NB4 (cell line): ENCODE measurements around the gene MGAT5B.

Experiments
- DNase-seq: peaks from one replicate; pipeline ENCODE4 v3.0.0; 2010; ENCODE audit warnings: low read depth
- H3K4me3 ChIP-seq: one replicate; pipeline ENCODE4 v1.5.1; 2011; ENCODE audit warnings: mild to moderate bottlenecking, low read depth, low read length, moderate library complexity
- CTCF ChIP-seq: IDR thresholded peaks from one replicate; pipeline ENCODE4 v1.5.1; 2012; ENCODE audit warnings: low read depth, low read length
- MYC ChIP-seq: IDR thresholded peaks from 2 replicates; pipeline ENCODE4 v1.6.1; 2011; ENCODE audit warnings: low read depth, low read length
- POLR2A ChIP-seq: IDR thresholded peaks from 2 replicates; pipeline ENCODE4 v1.6.1; 2011; ENCODE audit warnings: mild to moderate bottlenecking; ENCODE audit not compliant: insufficient read length; ENCODE audit errors: extremely low read depth
- TF ChIP-seq, protein P1 (sequence below): IDR thresholded peaks from 2 replicates; pipeline ENCODE4 v1.6.1; 2011; ENCODE audit warnings: low read depth, low read length

Gene MGAT5B

DNA sequence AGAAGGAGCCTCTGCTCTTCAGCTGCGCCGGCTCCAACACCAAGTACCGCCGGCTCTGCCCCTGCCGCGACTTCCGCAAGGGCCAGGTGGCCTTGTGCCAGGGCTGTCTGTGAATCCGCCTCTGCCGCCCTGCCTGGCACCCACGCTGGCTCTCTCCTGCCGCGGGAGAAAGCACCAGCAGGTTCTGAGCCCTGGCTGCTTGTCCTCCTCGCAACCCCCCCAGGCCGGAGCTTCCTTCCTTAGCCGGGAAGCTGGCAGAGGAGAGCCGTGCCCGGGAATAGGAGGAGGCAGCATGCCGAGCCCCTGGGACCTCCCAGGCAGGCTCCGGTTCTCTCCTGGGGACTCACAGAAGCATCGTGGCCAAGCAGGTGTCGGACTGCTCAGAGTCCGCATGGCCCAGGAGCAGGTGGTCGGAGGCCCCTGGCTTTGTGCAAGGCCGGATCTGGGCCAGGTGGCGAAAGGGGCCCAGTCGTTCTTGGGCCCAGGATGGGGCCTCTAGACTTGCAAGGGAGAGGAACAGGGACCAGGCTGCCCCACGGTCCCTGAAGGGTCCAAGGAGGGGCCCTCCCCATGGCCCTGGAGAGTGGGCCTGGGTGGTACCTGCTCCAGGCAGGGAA lies 80.6 kb downstream of the MGAT5B start:
- no peak for TF ChIP-seq POLR2A
- no peak for TF ChIP-seq MYC
- TF ChIP-seq, protein P1, sequence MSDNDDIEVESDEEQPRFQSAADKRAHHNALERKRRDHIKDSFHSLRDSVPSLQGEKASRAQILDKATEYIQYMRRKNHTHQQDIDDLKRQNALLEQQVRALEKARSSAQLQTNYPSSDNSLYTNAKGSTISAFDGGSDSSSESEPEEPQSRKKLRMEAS: no peak
- no peak for TF ChIP-seq CTCF
- DNase-seq: no peak
- H3K4me3 ChIP-seq: no peak overlapping the region

GRCh38 chr17:76949913-76950695 lies 81.9 kb downstream of the MGAT5B start:
- TF ChIP-seq, protein P1: no peak
- TF ChIP-seq CTCF (no peak), POLR2A (no peak), MYC (no peak)
- DNase-seq: no peak
- H3K4me3 ChIP-seq: no peak overlapping the region

- DNase-seq: no peak
- TF ChIP-seq POLR2A (no peak), CTCF (no peak), MYC (no peak)
- TF ChIP-seq, protein P1: no peak
- no peak overlapping the region for H3K4me3 ChIP-seq
Measured at GRCh38 chr17:76951375-76951905, 83.2 kb downstream of the MGAT5B start.

DNA sequence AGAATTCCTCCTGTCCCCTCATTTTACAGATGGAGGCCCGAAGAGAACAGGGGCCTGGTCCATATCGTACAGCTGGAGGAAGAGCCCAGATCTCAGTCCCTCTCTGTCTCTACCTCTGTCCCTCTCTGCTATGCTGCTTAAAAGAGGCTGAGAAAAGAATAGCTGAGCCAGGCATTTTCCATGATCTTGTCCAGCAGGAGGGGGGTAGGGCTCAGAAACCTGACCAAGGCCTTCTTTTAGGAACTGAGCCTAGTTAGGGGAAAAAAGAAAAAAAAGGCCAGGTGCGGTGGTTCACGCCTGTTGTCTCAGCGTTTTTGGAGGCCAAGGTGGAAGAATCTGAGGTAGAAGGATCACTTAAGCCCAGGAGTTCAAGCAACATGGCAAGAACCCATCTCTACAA lies 84.2 kb downstream of the MGAT5B start:
- H3K4me3 ChIP-seq: no peak overlapping the region
- no peak for TF ChIP-seq CTCF
- no peak for TF ChIP-seq MYC
- TF ChIP-seq, protein P1: no peak
- TF ChIP-seq POLR2A: no peak
- no peak for DNase-seq

DNA sequence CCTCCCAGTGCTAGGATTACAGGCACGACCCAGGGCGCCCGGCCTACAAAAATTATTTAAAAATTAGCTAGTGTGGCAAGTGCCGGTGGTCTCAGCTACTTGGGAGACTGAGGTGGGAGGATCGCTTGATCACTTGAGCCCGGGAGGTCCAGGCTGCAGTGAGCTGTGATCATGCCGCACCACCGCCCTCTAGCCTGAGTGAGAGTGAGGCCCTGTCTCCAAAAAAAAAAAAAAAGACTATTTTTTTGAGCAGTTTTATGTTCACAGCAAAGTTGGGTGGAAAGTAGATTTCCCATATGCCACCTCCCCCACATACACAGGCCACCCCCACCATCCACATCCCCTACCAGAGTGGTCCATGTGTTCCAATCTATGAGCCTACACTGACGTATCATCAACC lies 84.9 kb downstream of the MGAT5B start:
- no peak overlapping the region for H3K4me3 ChIP-seq
- no peak for DNase-seq
- TF ChIP-seq, protein P1: no peak
- TF ChIP-seq MYC: no peak
- TF ChIP-seq CTCF: no peak
- TF ChIP-seq POLR2A: no peak

DNA sequence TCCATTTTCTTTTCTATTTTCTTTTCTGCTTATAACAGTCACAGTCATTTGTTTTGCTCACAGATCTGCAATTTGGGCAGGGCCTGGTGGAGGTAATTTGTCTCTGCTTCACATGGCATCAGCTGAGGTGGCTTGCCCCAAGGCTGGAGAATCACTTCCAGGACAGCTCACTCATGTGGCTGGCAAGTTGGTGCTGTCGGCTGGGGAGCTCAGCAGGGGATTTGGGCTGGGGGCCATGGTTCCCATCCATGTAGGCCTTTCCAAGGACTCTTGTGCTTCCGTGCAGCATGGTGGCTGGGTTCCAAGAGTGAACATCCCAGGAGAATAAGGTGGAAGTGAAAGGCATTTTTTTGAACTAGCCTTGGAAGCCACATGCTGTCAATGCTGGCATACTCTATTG lies 85.7 kb downstream of the MGAT5B start:
- H3K4me3 ChIP-seq: no peak overlapping the region
- TF ChIP-seq, protein P1: no peak
- TF ChIP-seq MYC (no peak), CTCF (no peak), POLR2A (no peak)
- no peak for DNase-seq
